CD4-positive, alpha-beta T cell (primary cell): ENCODE results near the gene AIDA. TPM values are rescaled to one million over a fixed set of nuclear protein-coding genes. Genes with fewer than 3 reads are reported as not detected.

ENCODE experiments used
- ATAC-seq: fragments of 200-7000 bp; cut with Tn5 transposase; one replicate; pipeline ENCODE4 v1.10.0; 2022; ENCODE audit warnings: mild to moderate bottlenecking; ENCODE audit not compliant: poor library complexity
- CTCF ChIA-PET: fragments of 350-600 bp; sonication (Branson Sonifier 250); formaldehyde crosslinking; loops from one replicate; lab custom pipeline; 2021; ENCODE audit warnings: antibody characterized with exemption, inconsistent platforms; lab: Charles Lee
- POLR2A ChIA-PET: fragments of 350-600 bp; sonication (Branson Sonifier 250); formaldehyde crosslinking; loops from one replicate; lab custom pipeline; 2021; ENCODE audit warnings: antibody characterized with exemption, inconsistent platforms; lab: Charles Lee
- DNase-seq, 14 experiments: peaks; one replicate each; pipeline ENCODE4 v3.0.0-alpha.2; 2013 to 2020; ENCODE audit warnings: mixed read lengths in 2 of 14
- H3K27ac ChIP-seq, 2 donors: one replicate each; pipeline versions ENCODE4 v1.5.1 to v1.7.0; 2013; ENCODE audit warnings: low read length in 2 of 2, low read depth in 1 of 2, mild to moderate bottlenecking in 1 of 2
- H3K27me3 ChIP-seq, 2 experiments: 1 replicate in 1 of 2; 2 replicates in 1 of 2; pipeline versions ENCODE4 v1.6.1 to v1.7.0; 2013; ENCODE audit warnings: low read length in 2 of 2, control low read depth in 1 of 2, mild to moderate bottlenecking in 1 of 2, moderate library complexity in 1 of 2; ENCODE audit not compliant: insufficient read depth in 2 of 2, control insufficient read depth in 1 of 2
- H3K36me3 ChIP-seq: one replicate; pipeline ENCODE4 v1.6.1; 2013; ENCODE audit warnings: low read length, control low read depth; ENCODE audit not compliant: insufficient read depth
- H3K4me1 ChIP-seq: one replicate; pipeline ENCODE4 v1.6.1; 2013; ENCODE audit warnings: low read length, control low read depth; ENCODE audit not compliant: insufficient read depth
- H3K4me3 ChIP-seq: one replicate; pipeline ENCODE4 v1.5.1; 2013; ENCODE audit warnings: mild to moderate bottlenecking, low read length, moderate library complexity
- H3K9me3 ChIP-seq, 2 experiments: 1 replicate in 1 of 2; 2 replicates in 1 of 2; pipeline versions ENCODE4 v1.6.1 to v1.7.0; 2013; ENCODE audit warnings: low read length in 2 of 2, mild to moderate bottlenecking in 2 of 2, control low read depth in 1 of 2, moderate library complexity in 1 of 2; ENCODE audit not compliant: control insufficient read depth in 1 of 2, insufficient read depth in 1 of 2
- H3K27ac Mint-ChIP-seq: one replicate; pipeline ENCODE4 v1.8.0; 2020; ENCODE audit warnings: mixed read lengths
- H3K27me3 Mint-ChIP-seq: one replicate; pipeline ENCODE4 v1.8.0; 2021; ENCODE audit warnings: mixed read lengths
- H3K36me3 Mint-ChIP-seq: one replicate; pipeline ENCODE4 v1.8.0; 2021; ENCODE audit warnings: low read depth, mixed read lengths
- H3K4me1 Mint-ChIP-seq: one replicate; pipeline ENCODE4 v1.8.0; 2021; ENCODE audit warnings: low read depth, mixed read lengths
- H3K4me3 Mint-ChIP-seq: one replicate; pipeline ENCODE4 v1.8.0; 2020; ENCODE audit warnings: mild to moderate bottlenecking, mixed read lengths
- H3K9me3 Mint-ChIP-seq: one replicate; pipeline ENCODE4 v1.8.0; 2020; ENCODE audit warnings: mixed read lengths
- intact Hi-C, 2 experiments: fragments of 100-400 bp; cut with DNase I in 1 of 2; cut with micrococcal nuclease in 1 of 2; formaldehyde crosslinking; loops; one replicate each; pipeline versions ENCODE4 v1.15.1 to v1.9.0; 2023 to 2025; cut with DNase I, micrococcal nuclease
- total RNA-seq, 174 experiments: library from RNA in 2 of 174; stranded (reverse) in 2 of 174; gene quantifications; one replicate each; pipeline ENCODE4 v1.2.3 and lab custom pipeline; 2021 to 2026
- TF ChIP-seq, protein P1 (sequence below): fragments of 200-600 bp; IDR thresholded peaks from one replicate; pipeline ENCODE4 v1.8.0; 2022; ENCODE audit warnings: antibody characterized with exemption, mild to moderate bottlenecking

AIDA gene
- total RNA-seq, 2 experiments from 2014 or later, result 23.6 to 25.1 TPM

DNA sequence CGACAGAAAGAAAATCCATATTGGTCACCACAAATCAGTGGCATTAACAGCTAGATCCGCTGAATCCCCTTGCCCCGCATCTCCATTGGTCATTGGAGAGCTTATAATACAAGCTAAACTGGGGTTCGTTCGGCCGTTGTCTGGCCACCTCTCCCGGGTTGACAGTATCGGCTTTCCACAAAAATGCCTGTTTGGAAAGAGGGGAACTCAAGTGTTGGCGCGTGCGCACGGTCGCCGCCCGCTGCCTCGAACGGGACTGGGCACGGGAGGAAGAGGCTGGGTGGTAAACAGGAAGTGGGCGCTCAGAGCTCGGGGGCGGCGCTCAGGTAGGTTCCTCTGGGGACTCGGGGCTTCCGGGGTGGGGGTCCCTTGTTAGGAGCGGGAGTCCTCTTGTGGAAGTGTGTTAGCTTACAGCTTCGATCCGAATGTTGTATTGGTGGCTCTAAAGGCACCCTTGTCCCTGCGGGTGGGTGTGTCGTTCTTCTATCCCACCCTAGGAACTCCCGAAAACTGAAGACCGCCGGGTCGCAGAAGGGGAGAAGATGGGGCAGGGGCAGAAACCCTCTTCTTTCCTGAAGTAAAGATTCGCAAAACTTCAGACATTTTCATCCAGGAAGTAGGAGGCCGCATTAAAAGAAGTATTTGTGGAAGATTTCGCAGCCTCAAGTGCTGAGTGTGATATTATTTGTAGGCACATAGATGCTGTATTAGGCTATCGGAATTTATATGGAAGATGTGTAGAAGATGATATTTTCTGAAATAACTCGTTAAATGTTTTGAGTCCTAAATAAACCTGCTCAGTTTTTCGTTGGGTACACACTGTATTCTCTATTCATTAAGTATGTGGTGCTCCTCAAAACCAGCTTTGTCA, 1.0 kb upstream of the AIDA start:
- intact Hi-C loops, result loop anchor here (1.0 to 10.0 kb wide), 4 partner anchors 58 to 1721 kb away; partner anchors contain the start of gene WDR26 (in 1 of the 2)
- Mint-ChIP-seq H3K27ac (peak overlapping the region; percentile 100), H3K36me3 (peaks cover 67% of the 10 kb centered on the region), H3K9me3 (no peaks in the 10 kb centered on the region), H3K4me1 (peaks cover 62% of the 10 kb centered on the region), H3K27me3 (no peaks in the 10 kb centered on the region), H3K4me3 (peak overlapping the region; percentile 99)
- DNase-seq (peak; percentile 81 to 97 (median 92)), ATAC-seq (peak; percentile 69)
- Histone ChIP-seq H3K27me3 (no peaks in the 10 kb centered on the region), H3K36me3 (peaks cover 42% of the 10 kb centered on the region), H3K4me1 (peaks cover 23% of the 10 kb centered on the region), H3K9me3 (no peaks in the 10 kb centered on the region), H3K27ac (peak overlapping the region; percentile 97 to 98), H3K4me3 (peak overlapping the region; percentile 90)
- ChIA-PET CTCF (interaction anchor here (1.1 to 2.7 kb wide), 8 partner anchors 10 to 971 kb away, joined by 3 to 14 read pairs (median 4); partner anchors contain the start of gene DUSP10), POLR2A (interaction anchor here (0.6 to 2.6 kb wide), 41 partner anchors 9 to 1469 kb away, joined by 3 to 70 read pairs (median 6); partner anchors contain the start of genes CAPN2, DEGS1, DUSP10 and FAM177B)
- TF ChIP-seq, protein P1, sequence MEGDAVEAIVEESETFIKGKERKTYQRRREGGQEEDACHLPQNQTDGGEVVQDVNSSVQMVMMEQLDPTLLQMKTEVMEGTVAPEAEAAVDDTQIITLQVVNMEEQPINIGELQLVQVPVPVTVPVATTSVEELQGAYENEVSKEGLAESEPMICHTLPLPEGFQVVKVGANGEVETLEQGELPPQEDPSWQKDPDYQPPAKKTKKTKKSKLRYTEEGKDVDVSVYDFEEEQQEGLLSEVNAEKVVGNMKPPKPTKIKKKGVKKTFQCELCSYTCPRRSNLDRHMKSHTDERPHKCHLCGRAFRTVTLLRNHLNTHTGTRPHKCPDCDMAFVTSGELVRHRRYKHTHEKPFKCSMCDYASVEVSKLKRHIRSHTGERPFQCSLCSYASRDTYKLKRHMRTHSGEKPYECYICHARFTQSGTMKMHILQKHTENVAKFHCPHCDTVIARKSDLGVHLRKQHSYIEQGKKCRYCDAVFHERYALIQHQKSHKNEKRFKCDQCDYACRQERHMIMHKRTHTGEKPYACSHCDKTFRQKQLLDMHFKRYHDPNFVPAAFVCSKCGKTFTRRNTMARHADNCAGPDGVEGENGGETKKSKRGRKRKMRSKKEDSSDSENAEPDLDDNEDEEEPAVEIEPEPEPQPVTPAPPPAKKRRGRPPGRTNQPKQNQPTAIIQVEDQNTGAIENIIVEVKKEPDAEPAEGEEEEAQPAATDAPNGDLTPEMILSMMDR, result peak; percentile 34

DNA sequence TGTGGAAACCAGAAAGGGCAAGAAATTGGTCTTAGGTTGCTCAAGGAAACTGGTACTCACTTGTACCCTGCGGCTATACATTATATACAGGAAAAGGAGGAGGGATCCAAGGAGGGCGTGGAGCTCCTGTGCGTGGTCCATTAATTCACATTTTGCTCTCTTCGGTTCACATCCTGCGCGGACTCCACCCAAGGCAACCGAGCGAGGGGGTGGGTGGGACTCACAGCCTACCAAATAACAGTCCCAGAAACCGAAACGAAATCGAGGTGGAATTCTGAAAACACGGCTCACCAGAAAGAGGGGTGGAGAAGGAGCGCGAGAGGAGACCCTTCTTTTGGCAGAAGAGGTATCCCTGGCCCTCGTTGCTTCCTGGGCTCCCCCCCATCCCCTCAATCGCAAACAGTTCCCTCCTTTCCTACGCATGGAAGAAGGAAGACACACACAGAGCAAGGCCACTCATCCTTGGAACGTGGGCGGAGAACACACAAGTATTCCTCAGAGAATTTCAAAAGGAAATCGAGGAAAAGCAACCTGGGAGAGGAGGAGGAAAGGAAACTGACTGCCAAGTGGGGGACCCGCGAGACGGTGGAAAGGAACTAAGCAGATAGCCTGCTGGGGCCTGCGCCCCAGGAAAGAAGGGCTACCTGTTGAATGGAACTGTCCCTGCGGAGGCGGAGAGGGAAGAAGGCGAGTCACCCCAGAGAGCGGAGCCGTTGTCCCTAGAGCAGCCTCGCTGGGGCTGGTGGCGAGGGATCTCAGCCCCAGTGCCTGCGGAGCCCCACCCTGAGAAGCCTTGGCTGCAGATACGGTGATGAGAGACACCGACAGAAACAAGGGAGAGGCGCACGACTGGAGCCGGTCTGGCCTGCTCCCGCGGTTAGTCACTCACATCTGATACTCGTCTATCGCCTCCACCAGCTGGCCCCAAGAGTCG, 705 bp downstream of the AIDA start:
- H3K9me3 ChIP-seq, result no peaks in the 10 kb centered on the region
- Mint-ChIP-seq H3K36me3 (peaks cover 61% of the 10 kb centered on the region), H3K4me3 (peak overlapping the region; percentile 99), H3K9me3 (no peaks in the 10 kb centered on the region), H3K27me3 (no peaks in the 10 kb centered on the region), H3K27ac (peak overlapping the region; percentile 100), H3K4me1 (peaks cover 57% of the 10 kb centered on the region)
- TF ChIP-seq, protein P1, result no peak
- intact Hi-C loops, result loop anchor here (1.0 to 10.0 kb wide), 4 partner anchors 67 to 1723 kb away; partner anchors contain the start of gene WDR26 (in 1 of the 2)
- peak overlapping the region; percentile 78 to 97 for H3K27ac ChIP-seq
- peak; percentile 32 for ATAC-seq
- ChIA-PET POLR2A (interaction anchor here (0.6 to 2.6 kb wide), 28 partner anchors 9 to 1005 kb away, joined by 3 to 70 read pairs (median 5); partner anchors contain the start of genes DUSP10, SUSD4, TAF1A and TLR5), CTCF (interaction anchor here (1.7 to 2.7 kb wide), 2 partner anchors 8 to 57 kb away, joined by 5 to 14 read pairs; no protein-coding TSS in a partner anchor)
- H3K4me1 ChIP-seq, result peaks cover 24% of the 10 kb centered on the region
- H3K36me3 ChIP-seq, result peaks cover 25% of the 10 kb centered on the region
- no peaks in the 10 kb centered on the region for H3K27me3 ChIP-seq
- DNase-seq, result peak; percentile 29 to 86 (median 58)
- H3K4me3 ChIP-seq, result peak overlapping the region; percentile 90
